Measurements from ENCODE around the gene PRKD1. TPM values are rescaled to one million over a fixed set of nuclear protein-coding genes. Genes with fewer than 3 reads are reported as not detected.
"Not testable (repeated sequence)": the region's sequence is repeated elsewhere in the genome, so short reads cannot be mapped to it uniquely, and the experiment has no call there.

PRKD1 gene
- total RNA-seq, 2 donors from 2014 or later: 0.82 to 3.6 TPM

- intact Hi-C loops (cut with DNase I, micrococcal nuclease): no loop called here
- DNase-seq: no peak
- no peak for ATAC-seq
These were observed 81.2 kb downstream of the PRKD1 start for GRCh38 chr14:29846339-29847055.

- intact Hi-C loops (cut with DNase I, micrococcal nuclease): no loop called here
- ATAC-seq: no peak
- DNase-seq: no peak
These were observed 83.7 kb downstream of the PRKD1 start for GRCh38 chr14:29843981-29844380.

- intact Hi-C loops (cut with DNase I, micrococcal nuclease): no loop called here
- ATAC-seq (no peak), DNase-seq (no peak)
These were observed 85.4 kb downstream of the PRKD1 start for GRCh38 chr14:29842228-29842627.

GRCh38 chr14:29840369-29840892, 87.2 kb downstream of the PRKD1 start:
- ATAC-seq; DNase-seq; intact Hi-C loops (cut with DNase I, micrococcal nuclease): not testable (repeated sequence)

- DNase-seq; intact Hi-C loops (cut with DNase I, micrococcal nuclease); ATAC-seq: not testable (repeated sequence)
These were observed 88.0 kb downstream of the PRKD1 start for GRCh38 chr14:29839691-29840090.

GRCh38 chr14:29838752-29839151, 88.9 kb downstream of the PRKD1 start:
- ATAC-seq: no peak
- DNase-seq: no peak
- intact Hi-C loops (cut with DNase I, micrococcal nuclease): no loop called here

- intact Hi-C loops (cut with DNase I, micrococcal nuclease): no loop called here
- ATAC-seq (no peak), DNase-seq (no peak)
These were observed 91.3 kb downstream of the PRKD1 start for GRCh38 chr14:29836395-29836794.

GRCh38 chr14:29832042-29832441, 95.6 kb downstream of the PRKD1 start:
- intact Hi-C loops (cut with DNase I, micrococcal nuclease): no loop called here
- no peak for DNase-seq

GRCh38 chr14:29829851-29830250, 97.8 kb downstream of the PRKD1 start:
- ATAC-seq (no peak), DNase-seq (no peak)
- intact Hi-C loops (cut with DNase I, micrococcal nuclease): no loop called here

More at GRCh38 chr14:29832042-29832441, 95.6 kb downstream of the PRKD1 start:
- ATAC-seq: no peak

- intact Hi-C loops (cut with DNase I, micrococcal nuclease): no loop called here
These were observed 103.8 kb downstream of the PRKD1 start for GRCh38 chr14:29823816-29824215.

GRCh38 chr14:29822430-29822709, 105.3 kb downstream of the PRKD1 start:
- ATAC-seq (no peak), DNase-seq (no peak)
- intact Hi-C loops (cut with DNase I, micrococcal nuclease): no loop called here

More at GRCh38 chr14:29823816-29824215, 103.8 kb downstream of the PRKD1 start:
- ATAC-seq (no peak), DNase-seq (no peak)

GRCh38 chr14:29821661-29822429, 105.8 kb downstream of the PRKD1 start:
- ATAC-seq: no peak
- no peak for DNase-seq
- intact Hi-C loops (cut with DNase I, micrococcal nuclease): no loop called here

- no peak for ATAC-seq
- DNase-seq: no peak
- intact Hi-C loops (cut with DNase I, micrococcal nuclease): no loop called here
These were observed 106.4 kb downstream of the PRKD1 start for GRCh38 chr14:29821242-29821641.

GRCh38 chr14:29820785-29821184, 106.9 kb downstream of the PRKD1 start:
- no peak for ATAC-seq
- intact Hi-C loops (cut with DNase I, micrococcal nuclease): no loop called here
- DNase-seq: no peak

- intact Hi-C loops (cut with DNase I, micrococcal nuclease): no loop called here
- DNase-seq: no peak
- ATAC-seq: no peak
These were observed 109.8 kb downstream of the PRKD1 start for GRCh38 chr14:29817767-29818405.

- intact Hi-C loops (cut with DNase I, micrococcal nuclease): no loop called here
- no peak for ATAC-seq
- no peak for DNase-seq
These were observed 112.5 kb downstream of the PRKD1 start for GRCh38 chr14:29815016-29815674.

GRCh38 chr14:29814156-29815015, 113.3 kb downstream of the PRKD1 start:
- ATAC-seq (no peak), DNase-seq (peak in 1 of 2 donors; percentile 8)
- intact Hi-C loops (cut with DNase I, micrococcal nuclease): no loop called here

GRCh38 chr14:29810682-29811081, 117.0 kb downstream of the PRKD1 start:
- no peak for DNase-seq
- intact Hi-C loops (cut with DNase I, micrococcal nuclease): no loop called here
- ATAC-seq: no peak

Data from left colon (tissue), 2 donors.